Heart right ventricle (tissue), 16 donors: ENCODE results near the gene TPST2. TPM values are rescaled to one million over a fixed set of nuclear protein-coding genes. Genes with fewer than 3 reads are reported as not detected.

ENCODE experiments used
- ATAC-seq, 8 donors: fragments of 200-7000 bp; cut with Tn5 transposase; one replicate each; pipeline ENCODE4 v1.9.1; 2020; ENCODE audit warnings: mild to moderate bottlenecking in 8 of 8, moderate library complexity in 8 of 8, moderate number of reproducible peaks in 1 of 8
- DNase-seq, 2 donors: peaks; one replicate each; pipeline ENCODE4 v3.0.0-alpha.2; 2020
- H3K27ac ChIP-seq, 10 donors: fragments of 200-600 bp; sonication (generic) in 2 of 10; one replicate each; pipeline versions ENCODE4 v1.5.0 to v1.8.0; 2020 to 2022; ENCODE audit warnings: mild to moderate bottlenecking in 3 of 10
- H3K27me3 ChIP-seq, 7 donors: fragments of 200-600 bp; one replicate each; pipeline ENCODE4 v1.8.0; 2021 to 2022; ENCODE audit warnings: mild to moderate bottlenecking in 2 of 7
- H3K36me3 ChIP-seq, 9 donors: fragments of 200-600 bp; sonication (generic) in 1 of 9; one replicate each; pipeline versions ENCODE4 v1.5.0 to v1.8.0; 2020 to 2022; ENCODE audit warnings: mild to moderate bottlenecking in 2 of 9
- H3K4me1 ChIP-seq, 9 donors: fragments of 200-600 bp; sonication (generic) in 1 of 9; one replicate each; pipeline versions ENCODE4 v1.5.0 to v1.8.0; 2020 to 2022; ENCODE audit warnings: mild to moderate bottlenecking in 4 of 9
- H3K4me3 ChIP-seq, 10 donors: fragments of 200-600 bp; sonication (generic) in 2 of 10; one replicate each; pipeline versions ENCODE4 v1.5.0 to v1.8.0; 2020 to 2022; ENCODE audit warnings: mild to moderate bottlenecking in 7 of 10, moderate library complexity in 2 of 10
- H3K9me3 ChIP-seq, 11 donors: fragments of 200-600 bp in 10 of 11; sonication (generic) in 2 of 11; one replicate each; pipeline versions ENCODE4 v1.5.0 to v1.8.0; 2013 to 2022; ENCODE audit warnings: mild to moderate bottlenecking in 2 of 11, control low read depth in 1 of 11, moderate library complexity in 1 of 11
- WGBS, 2 donors: extraction: QIAGEN DNeasy Blood & Tissue Kit; methylation state at CpG; one replicate each; pipeline ENCODE4 v1.1.7; 2013; ENCODE audit warnings: inconsistent platforms in 1 of 2; 5-methylcytosine and 5-hydroxymethylcytosine counted together
- intact Hi-C, 10 donors: fragments of 100-400 bp; cut with DNase I; formaldehyde crosslinking; loops; one replicate each; pipeline versions ENCODE4 v1.11.1 to v1.14.2; 2022
- long read RNA-seq, 3 donors: library from polyadenylated mRNA; unstranded; transcript quantifications; one replicate each; pipeline ENCODE4 v2.0.0, GENCODE V29; 2020 to 2021
- polyA plus RNA-seq, 2 donors: library from polyadenylated mRNA; stranded (reverse); fragments of 200-250 nt; gene quantifications; one replicate each; pipeline ENCODE4 v1.2.3, GENCODE V29; 2013
- total RNA-seq, 10 donors: library from RNA; stranded (reverse); fragmentation: NEBNext Ultra II Directional in 3 of 10; extraction: Animal tissue kit (Norgen Biotek cat#: 25700) in 3 of 10; gene quantifications; one replicate each; pipeline versions ENCODE4 v1.2.1 to v1.2.4, GENCODE V29; 2021 to 2023
- TF ChIP-seq, protein P1 (sequence below), 9 donors: fragments of 200-600 bp; sonication (generic) in 2 of 9; IDR thresholded peaks; one replicate each; pipeline versions ENCODE4 v1.5.0 to v1.8.0; 2021 to 2022; ENCODE audit warnings: antibody characterized with exemption in 9 of 9, mild to moderate bottlenecking in 5 of 9, moderate library complexity in 1 of 9
- donor health status: Arrhythmogenic right ventricular cardiomyopathy.
- donor health status: ischemic (EF 13 %, LVEDD 7.1; RV severe dilation, severe dysfunction).
- donor health status: healthy with polysubstance abuse.
- donor health status: DM: no; HTN: yes; CAD: no.
- donor health status: DM: no; HTN: no; CAD: no.
- donor health status: ischemic (EF 25% LVEDD 6.9; RV normal size, moderate dysfunction).
- donor health status: ischemic (EF 25% LVEDD 5.7; RV mildly dilated, moderate dysfunction).
- donor health status: healthy.
- donor health status: DM: yes; HTN: yes; CAD: no.
- donor health status: Ischemic cardiomyopathy.
- donor health status: ischemic (EF 35%, LVEDD 5.7; RV mildly dilated, moderate dysfunction).
- donor health status: nonischemic (EF 11% LVEDD 7.7; RV severe dilation, severe dysfunction).
- donor health status: DM: yes; HTN: yes; CAD: no.
- donor health status: PGD.
- donor health status: ischemic (EF 29% LVEDD 5.4; RV normal size, mild dysfunction).
- donor health status: nonischemic (EF 23%, LVEDD 6.1; RV moderate dilation, normal function).

Gene TPST2
- 10 to 100 TPM; 11.1 to 35.1 (median 19.0) TPM for total RNA-seq
- polyA plus RNA-seq = 10 to 100 TPM; 27.8 to 41.5 TPM
- long read RNA-seq, donor 1, full-length matches to known transcripts = 60 of 88 reads
- long read RNA-seq, donor 1, partial matches to known transcripts = 15 of 88 reads
- long read RNA-seq, donor 1, other reads (novel, unspliced or antisense) = 13 of 88 reads
- long read RNA-seq, donor 2, full-length matches to known transcripts = 68 of 101 reads
- long read RNA-seq, donor 2, partial matches to known transcripts = 15 of 101 reads
- long read RNA-seq, donor 2, other reads (novel, unspliced or antisense) = 18 of 101 reads
- long read RNA-seq, donor 3, full-length matches to known transcripts = 149 of 186 reads
- long read RNA-seq, donor 3, partial matches to known transcripts = 16 of 186 reads
- long read RNA-seq, donor 3, other reads (novel, unspliced or antisense) = 21 of 186 reads

GRCh38 chr22:26589845-26590736, at the start of gene TPST2:
Gene TPST2, minus strand, starts transcription at chr22:26590132. Its CDS starts 48,502 bp downstream, at chr22:26541630.
- 1 to 2% methylated on average over 49 to 69 of the region's 72 CpGs for WGBS, 2 donors
- peak; percentile 78 to 85 for DNase-seq
- intact Hi-C loops = loop anchor here in 9 of 10 donors (2.0 to 10.0 kb wide), 9 partner anchors 37 to 108 kb away; partner anchors contain the start of genes TFIP11 (in 6 of the 9), HPS4 (in 1 of the 9) and SRRD (in 1 of the 9)
- ATAC-seq = peak; percentile 93 to 97 (median 95)
- H3K4me3 ChIP-seq = peak within 1 kb of the TSS; percentile 69 to 98 (median 96)
- peaks cover 0 to 5% (median 0%) of the 10 kb centered on the region in 11 donors for H3K9me3 ChIP-seq
- no peaks in the 10 kb centered on the region for H3K27me3 ChIP-seq
- H3K4me1 ChIP-seq = peaks cover 4 to 78% (median 42%) of the 10 kb centered on the region in 9 donors
- peak within 1 kb of the TSS; percentile 62 to 95 (median 88) for H3K27ac ChIP-seq
- TF ChIP-seq, protein P1, sequence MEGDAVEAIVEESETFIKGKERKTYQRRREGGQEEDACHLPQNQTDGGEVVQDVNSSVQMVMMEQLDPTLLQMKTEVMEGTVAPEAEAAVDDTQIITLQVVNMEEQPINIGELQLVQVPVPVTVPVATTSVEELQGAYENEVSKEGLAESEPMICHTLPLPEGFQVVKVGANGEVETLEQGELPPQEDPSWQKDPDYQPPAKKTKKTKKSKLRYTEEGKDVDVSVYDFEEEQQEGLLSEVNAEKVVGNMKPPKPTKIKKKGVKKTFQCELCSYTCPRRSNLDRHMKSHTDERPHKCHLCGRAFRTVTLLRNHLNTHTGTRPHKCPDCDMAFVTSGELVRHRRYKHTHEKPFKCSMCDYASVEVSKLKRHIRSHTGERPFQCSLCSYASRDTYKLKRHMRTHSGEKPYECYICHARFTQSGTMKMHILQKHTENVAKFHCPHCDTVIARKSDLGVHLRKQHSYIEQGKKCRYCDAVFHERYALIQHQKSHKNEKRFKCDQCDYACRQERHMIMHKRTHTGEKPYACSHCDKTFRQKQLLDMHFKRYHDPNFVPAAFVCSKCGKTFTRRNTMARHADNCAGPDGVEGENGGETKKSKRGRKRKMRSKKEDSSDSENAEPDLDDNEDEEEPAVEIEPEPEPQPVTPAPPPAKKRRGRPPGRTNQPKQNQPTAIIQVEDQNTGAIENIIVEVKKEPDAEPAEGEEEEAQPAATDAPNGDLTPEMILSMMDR (IDR thresholded peaks at IDR 0.05) = peak in 2 of 9 donors; percentile 29 to 38
- no peaks in the 10 kb centered on the region for H3K36me3 ChIP-seq

- peaks cover 0 to 18% (median 0%) of the 10 kb centered on the region in 7 donors for H3K27me3 ChIP-seq
- DNase-seq (no peak), ATAC-seq (no peak)
Observed at GRCh38 chr22:26636296-26636695, 46.4 kb upstream of the TPST2 start.

GRCh38 chr22:26635117-26635516, 45.2 kb upstream of the TPST2 start:
- intact Hi-C loops = no loop called here
- no peak for ATAC-seq

More at GRCh38 chr22:26636296-26636695, 46.4 kb upstream of the TPST2 start:
- Histone ChIP-seq H3K27ac (no peak overlapping the region), H3K9me3 (no peaks in the 10 kb centered on the region), H3K4me3 (no peak overlapping the region), H3K4me1 (peaks cover 0 to 17% (median 5%) of the 10 kb centered on the region in 9 donors), H3K36me3 (no peaks in the 10 kb centered on the region)
- intact Hi-C loops = no loop called here
- TF ChIP-seq, protein P1 (IDR thresholded peaks at IDR 0.05) = no peak
- WGBS, 2 donors = 44 to 51% methylated on average over 1 of the region's 1 CpG

More at GRCh38 chr22:26635117-26635516, 45.2 kb upstream of the TPST2 start:
- WGBS, 2 donors = 84 to 90% methylated on average over 2 of the region's 2 CpGs
- Histone ChIP-seq H3K27ac (no peak overlapping the region), H3K9me3 (peaks cover 0 to 9% (median 0%) of the 10 kb centered on the region in 11 donors), H3K36me3 (no peaks in the 10 kb centered on the region), H3K27me3 (peaks cover 0 to 6% (median 0%) of the 10 kb centered on the region in 7 donors), H3K4me1 (peaks cover 0 to 17% (median 5%) of the 10 kb centered on the region in 9 donors), H3K4me3 (no peak overlapping the region)
- no peak for DNase-seq
- TF ChIP-seq, protein P1 (IDR thresholded peaks at IDR 0.05) = no peak
